H1 (cell line): ENCODE results near the gene CR2. TPM values are rescaled to one million over a fixed set of nuclear protein-coding genes. Genes with fewer than 3 reads are reported as not detected.

Experiments
- BCL11A ChIP-seq, 2 experiments: IDR thresholded peaks; one replicate each; pipeline ENCODE4 v1.6.1; 2011; ENCODE audit warnings: low read depth in 2 of 2, low read length in 2 of 2, mild to moderate bottlenecking in 2 of 2
- CBX8 ChIP-seq: fragments of 300-800, 300-1000 bp; sonication (generic); IDR thresholded peaks from 2 replicates; pipeline ENCODE4 v1.7.1; 2016; ENCODE audit warnings: low read depth, low read length, borderline replicate concordance
- CTBP2 ChIP-seq: IDR thresholded peaks from 2 replicates; pipeline ENCODE4 v1.7.0; 2011; ENCODE audit warnings: borderline replicate concordance, mild to moderate bottlenecking, moderate library complexity, mixed read lengths, low read length; ENCODE audit not compliant: insufficient read depth, insufficient read length
- SAP30 ChIP-seq: fragments of 300-600 bp; sonication (generic); IDR thresholded peaks from 2 replicates; pipeline ENCODE4 v1.7.1; 2012; ENCODE audit warnings: low read length, moderate library complexity, mild to moderate bottlenecking, inconsistent platforms; ENCODE audit not compliant: insufficient read depth, insufficient replicate concordance
- polyA plus RNA-seq, 7 experiments: library from polyadenylated mRNA; depleted of rRNA in 3 of 7; stranded (reverse) in 5 of 7; unstranded in 2 of 7; fragments of >200 nt in 5 of 7; fragments of 200-250 nt in 2 of 7; gene quantifications; 1 replicate in 5 of 7; 2 replicates in 1 of 7; 4 replicates in 1 of 7; pipeline versions ENCODE4 v1.2.1 to v1.2.3, GENCODE V29; 2011 to 2013; ENCODE audit warnings: missing spikeins in 2 of 7, mixed read lengths in 2 of 7
- total RNA-seq: library from RNA; stranded (reverse); fragmentation: NEBNext Ultra II Directional; extraction: Animal tissue kit (Norgen Biotek cat#: 25700); gene quantifications from 2 replicates; pipeline ENCODE4 v1.2.1, GENCODE V29; 2021

Gene CR2
- total and polyA plus RNA-seq, 2 of the 8 experiments (the other 6 are each of a cell fraction or from before 2014, with no cell fraction given): 1.7 to 3.0 TPM

- TF ChIP-seq CBX8 (no peak), BCL11A (IDR thresholded peaks at IDR 0.05; ENCODE audit: low read depth in 2 of 2, low read length in 2 of 2) (no peak), CTBP2 (no peak), SAP30 (no peak)
Measured at GRCh38 chr1:207440626-207441025, 13.5 kb upstream of the CR2 start (continued).
